HUES6 (cell line): ENCODE measurements around the gene RSAD1.
"Not testable (repeated sequence)": the region's sequence is repeated elsewhere in the genome, so short reads cannot be mapped to it uniquely, and the experiment has no call there.

ENCODE experiments used
- H3K27ac ChIP-seq: 2 replicates; pipeline ENCODE4 v1.7.0; 2013; ENCODE audit warnings: low read depth, mild to moderate bottlenecking, low read length, inconsistent platforms
- H3K27me3 ChIP-seq: 2 replicates; pipeline ENCODE4 v1.6.1; 2013; ENCODE audit warnings: low read length; ENCODE audit not compliant: control insufficient read depth, insufficient read depth
- H3K36me3 ChIP-seq: 2 replicates; pipeline ENCODE4 v1.6.1; 2013; ENCODE audit warnings: low read length; ENCODE audit not compliant: control insufficient read depth, insufficient read depth
- H3K4me1 ChIP-seq: 2 replicates; pipeline ENCODE4 v1.6.1; 2013; ENCODE audit warnings: low read length; ENCODE audit not compliant: control insufficient read depth, insufficient read depth
- H3K4me3 ChIP-seq: 2 replicates; pipeline ENCODE4 v1.5.1; 2013; ENCODE audit warnings: low read depth, low read length
- H3K9ac ChIP-seq: one replicate; pipeline ENCODE4 v1.6.1; 2013; ENCODE audit warnings: mild to moderate bottlenecking, low read length
- H3K9me3 ChIP-seq: 2 replicates; pipeline ENCODE4 v1.6.1; 2013; ENCODE audit warnings: low read depth, low read length; ENCODE audit not compliant: control insufficient read depth, insufficient read depth

The RSAD1 gene

GRCh38 chr17:50467114-50467854 lies 11.4 kb upstream of the RSAD1 start:
- Histone ChIP-seq H3K9me3 (no peaks in the 10 kb centered on the region), H3K4me1 (peaks cover 14% of the 10 kb centered on the region), H3K27me3 (peaks cover 24% of the 10 kb centered on the region), H3K9ac (no peak overlapping the region), H3K4me3 (no peak overlapping the region), H3K36me3 (peaks cover 12% of the 10 kb centered on the region; the same call in 1 of the 2 replicates), H3K27ac (no peak overlapping the region)

GRCh38 chr17:50467855-50468303 lies 10.8 kb upstream of the RSAD1 start:
- H3K4me1 ChIP-seq: peaks cover 14% of the 10 kb centered on the region
- peaks cover 24% of the 10 kb centered on the region for H3K27me3 ChIP-seq
- peaks cover 7% of the 10 kb centered on the region; the same call in 1 of the 2 replicates for H3K36me3 ChIP-seq
- no peaks in the 10 kb centered on the region for H3K9me3 ChIP-seq
- no peak overlapping the region for H3K9ac ChIP-seq
- H3K27ac ChIP-seq: no peak overlapping the region
- H3K4me3 ChIP-seq: no peak overlapping the region

GRCh38 chr17:50468304-50469207 lies 10.1 kb upstream of the RSAD1 start, which contains the start of gene CHAD:
Gene CHAD (minus strand): TSS chr17:50468880. CDS start chr17:50468813, 67 bp downstream.
- H3K27me3 ChIP-seq: peaks cover 24% of the 10 kb centered on the region
- H3K4me3 ChIP-seq: peak within 1 kb of the TSS; percentile 50
- H3K36me3 ChIP-seq: peaks cover under 1% of the 10 kb centered on the region; the same call in 1 of the 2 replicates
- H3K27ac ChIP-seq: no peak within 1 kb of the TSS
- no peak within 1 kb of the TSS for H3K9ac ChIP-seq
- H3K4me1 ChIP-seq: peaks cover 14% of the 10 kb centered on the region
- no peaks in the 10 kb centered on the region for H3K9me3 ChIP-seq

GRCh38 chr17:50469208-50469605 lies 9.5 kb upstream of the RSAD1 start:
- Histone ChIP-seq H3K27me3 (peaks cover 24% of the 10 kb centered on the region), H3K4me1 (peaks cover 14% of the 10 kb centered on the region), H3K27ac (no peak overlapping the region), H3K4me3 (peak overlapping the region; percentile 50), H3K9ac (no peak overlapping the region), H3K36me3 (no peaks in the 10 kb centered on the region; the same call in 1 of the 2 replicates), H3K9me3 (no peaks in the 10 kb centered on the region)

- H3K36me3 ChIP-seq: no peaks in the 10 kb centered on the region; the same call in 1 of the 2 replicates
- H3K4me3 ChIP-seq: no peak overlapping the region
- no peaks in the 10 kb centered on the region for H3K9me3 ChIP-seq
- peaks cover 24% of the 10 kb centered on the region for H3K27me3 ChIP-seq
- peaks cover 14% of the 10 kb centered on the region for H3K4me1 ChIP-seq
- H3K27ac ChIP-seq: no peak overlapping the region
- no peak overlapping the region for H3K9ac ChIP-seq
Observed at GRCh38 chr17:50469671-50470305, 8.9 kb upstream of the RSAD1 start.

- Histone ChIP-seq H3K9me3 (no peaks in the 10 kb centered on the region), H3K27me3 (peaks cover 26% of the 10 kb centered on the region), H3K36me3 (no peaks in the 10 kb centered on the region; the same call in 1 of the 2 replicates), H3K9ac (no peak overlapping the region), H3K27ac (no peak overlapping the region), H3K4me3 (no peak overlapping the region), H3K4me1 (peaks cover 14% of the 10 kb centered on the region)
Observed at GRCh38 chr17:50470426-50470825, 8.2 kb upstream of the RSAD1 start.

GRCh38 chr17:50471009-50471905 lies 7.4 kb upstream of the RSAD1 start:
- no peak overlapping the region for H3K27ac ChIP-seq
- H3K9ac ChIP-seq: no peak overlapping the region
- peaks cover 31% of the 10 kb centered on the region for H3K27me3 ChIP-seq
- H3K9me3 ChIP-seq: no peaks in the 10 kb centered on the region
- H3K4me1 ChIP-seq: peaks cover 15% of the 10 kb centered on the region
- no peaks in the 10 kb centered on the region; the same call in 1 of the 2 replicates for H3K36me3 ChIP-seq
- H3K4me3 ChIP-seq: no peak overlapping the region

- Histone ChIP-seq H3K27me3 (peaks cover 36% of the 10 kb centered on the region), H3K4me3 (no peak overlapping the region), H3K9me3 (no peaks in the 10 kb centered on the region), H3K36me3 (no peaks in the 10 kb centered on the region; the same call in 1 of the 2 replicates), H3K4me1 (peaks cover 17% of the 10 kb centered on the region), H3K27ac (no peak overlapping the region), H3K9ac (no peak overlapping the region)
Observed at GRCh38 chr17:50472286-50472685, 6.4 kb upstream of the RSAD1 start.

- H3K4me3 ChIP-seq, H3K36me3 ChIP-seq, H3K9me3 ChIP-seq, H3K9ac ChIP-seq, H3K27ac ChIP-seq: not testable (repeated sequence)
- Histone ChIP-seq H3K4me1 (peaks cover 14% of the 10 kb centered on the region), H3K27me3 (peaks cover 33% of the 10 kb centered on the region)
Observed at GRCh38 chr17:50472761-50473161, 5.9 kb upstream of the RSAD1 start.

- Histone ChIP-seq H3K9me3 (no peaks in the 10 kb centered on the region), H3K9ac (no peak overlapping the region), H3K36me3 (no peaks in the 10 kb centered on the region; the same call in 1 of the 2 replicates), H3K27ac (no peak overlapping the region), H3K4me1 (peaks cover 11% of the 10 kb centered on the region), H3K4me3 (no peak overlapping the region), H3K27me3 (peaks cover 22% of the 10 kb centered on the region)
Observed at GRCh38 chr17:50473901-50474300, 4.8 kb upstream of the RSAD1 start.
